Suprapubic skin (tissue), 4 donors: ENCODE results near the gene DPEP3.

Experiments
- CTCF ChIP-seq, 2 donors: fragments of 200-600 bp in 1 of 2; fragments of 450-650 bp in 1 of 2; sonication (generic) in 1 of 2; IDR thresholded peaks; one replicate each; pipeline ENCODE4 v1.5.1; 2016 to 2019; ENCODE audit warnings: antibody characterized with exemption in 2 of 2, mild to moderate bottlenecking in 1 of 2, moderate library complexity in 1 of 2
- EP300 ChIP-seq: sonication (generic); formaldehyde crosslinking; IDR thresholded peaks from one replicate; pipeline ENCODE4 v1.6.1; 2017; ENCODE audit warnings: antibody characterized with exemption
- POLR2A ChIP-seq, 2 donors: fragments of 450-650 bp; IDR thresholded peaks; one replicate each; pipeline ENCODE4 v1.6.1; 2017; ENCODE audit warnings: antibody characterized with exemption in 2 of 2, mild to moderate bottlenecking in 2 of 2, moderate library complexity in 2 of 2
- POLR2AphosphoS5 ChIP-seq, 3 donors: sonication (generic); formaldehyde crosslinking; IDR thresholded peaks; one replicate each; pipeline ENCODE4 v1.6.1; 2017; ENCODE audit warnings: antibody characterized with exemption in 3 of 3

GRCh38 chr16:68021490-68021889, 41.2 kb upstream of the DPEP3 start:
- no peak for TF ChIP-seq CTCF (IDR thresholded peaks at IDR 0.05)
- TF ChIP-seq POLR2AphosphoS5 (IDR thresholded peaks at IDR 0.05): no peak
- TF ChIP-seq POLR2A (IDR thresholded peaks at IDR 0.05): no peak
- TF ChIP-seq EP300: no peak
